HepG2 (cell line): ENCODE measurements around the gene GRK6. TPM values are rescaled to one million over a fixed set of nuclear protein-coding genes. Genes with fewer than 3 reads are reported as not detected.

Experiments used
- ATAC-seq: fragments of 200-7000 bp; cut with Tn5 transposase; 3 replicates; pipeline ENCODE4 v1.9.1; 2020; ENCODE audit warnings: mild to moderate bottlenecking, moderate library complexity
- BruUV-seq: library from RNA; stranded (reverse); fragments of 400-500 nt; replicated peaks from 2 replicates; lab custom pipeline; 2021; lab: Mats Ljungman, UMichigan
- CTCF ChIA-PET: fragments of 300-600 bp; formaldehyde crosslinking; extraction: SDS; loops from one replicate; lab custom pipeline; 2021; ENCODE audit warnings: low total read pairs, inconsistent platforms, low intra/inter-chr PET ratio; lab: Yijun Ruan, JAX
- POLR2A ChIA-PET: fragments of 350-600 bp; sonication (Branson Sonifier 250); formaldehyde crosslinking; loops from one replicate; lab custom pipeline; 2020; ENCODE audit warnings: antibody characterized with exemption, inconsistent platforms; lab: Yijun Ruan, JAX
- DNase-seq: peaks from one replicate; pipeline ENCODE4 v3.0.0-alpha.2; 2015; ENCODE audit warnings: low spot score
- FAIRE-seq: peaks from 3 replicates; lab custom pipeline; 2011; peaks lifted over from hg19 to GRCh38; lab: Jason Lieb, UNC
- H2AFZ ChIP-seq: one replicate; pipeline ENCODE4 v1.6.1; 2011; ENCODE audit warnings: low read length, inconsistent platforms
- H3K27ac ChIP-seq: fragments of 300-600 bp; 3 replicates; pipeline ENCODE4 v1.8.0; 2011; ENCODE audit warnings: mixed run types, mild to moderate bottlenecking, mixed read lengths, low read length, inconsistent platforms; ENCODE audit not compliant: insufficient read depth; ENCODE audit errors: extremely low read length
- H3K27me3 ChIP-seq, 2 experiments: fragments of 200-600 bp in 1 of 2; 2 replicates in 1 of 2; 3 replicates in 1 of 2; pipeline versions ENCODE4 v1.6.0 to v1.8.0; 2011; ENCODE audit warnings: low read length in 2 of 2, mild to moderate bottlenecking in 2 of 2, moderate library complexity in 2 of 2, inconsistent platforms in 1 of 2; ENCODE audit not compliant: insufficient read depth in 2 of 2, control insufficient read depth in 1 of 2
- H3K36me3 ChIP-seq, 2 experiments: fragments of 200-600 bp in 1 of 2; replicated peaks in 1 of 2; 2 replicates in 1 of 2; 3 replicates in 1 of 2; pipeline versions ENCODE4 v1.5.1 to v1.8.0; 2011; ENCODE audit warnings: low read length in 2 of 2, inconsistent platforms in 1 of 2; ENCODE audit not compliant: insufficient read depth in 2 of 2, control insufficient read depth in 1 of 2
- H3K4me1 ChIP-seq: 2 replicates; pipeline ENCODE4 v1.5.1; 2012; ENCODE audit warnings: low read length, inconsistent platforms; ENCODE audit not compliant: insufficient read depth
- H3K4me2 ChIP-seq: 2 replicates; pipeline ENCODE4 v1.6.0; 2011; ENCODE audit warnings: low read depth, low read length, inconsistent platforms
- H3K4me3 ChIP-seq, 3 experiments: fragments of 200-600 bp in 1 of 3; sonication (generic), shearing (Covaris generic) in 1 of 3; replicated peaks in 1 of 3; 2 replicates each; pipeline ENCODE4 v1.5.1; 2011 to 2016; ENCODE audit warnings: low read length in 3 of 3, inconsistent platforms in 2 of 3, low read depth in 2 of 3, mild to moderate bottlenecking in 2 of 3, control low read depth in 1 of 3, mixed read lengths in 1 of 3; ENCODE audit not compliant: insufficient read depth in 1 of 3
- H3K79me2 ChIP-seq: one replicate; pipeline ENCODE4 v1.6.1; 2011; ENCODE audit warnings: low read length, inconsistent platforms; ENCODE audit not compliant: insufficient read depth
- H3K9ac ChIP-seq: 2 replicates; pipeline ENCODE4 v1.6.0; 2011; ENCODE audit warnings: mild to moderate bottlenecking, low read depth, low read length, inconsistent platforms; ENCODE audit not compliant: insufficient read depth
- H3K9me3 ChIP-seq: 2 replicates; pipeline ENCODE4 v1.5.1; 2012; ENCODE audit warnings: mild to moderate bottlenecking, low read length
- H4K20me1 ChIP-seq: 2 replicates; pipeline ENCODE4 v1.6.0; 2011; ENCODE audit warnings: inconsistent platforms, mild to moderate bottlenecking, low read length, moderate library complexity; ENCODE audit not compliant: insufficient read depth
- CHCHD3 ChIP-seq: sonication (generic); formaldehyde crosslinking; IDR thresholded peaks from 2 replicates; pipeline ENCODE4 v1.8.0; 2022; ENCODE audit warnings: mild to moderate bottlenecking, missing genetic modification reagents, moderate library complexity
- HNRNPL ChIP-seq: fragments of 200-400 bp; formaldehyde crosslinking; IDR thresholded peaks from 2 replicates; pipeline ENCODE4 v1.6.1; 2017; ENCODE audit warnings: mild to moderate bottlenecking, low read depth, low read length
- ONECUT2 ChIP-seq: sonication (generic); formaldehyde crosslinking; IDR thresholded peaks from 2 replicates; pipeline ENCODE4 v1.4.0; 2020; ENCODE audit warnings: missing genetic modification reagents
- PCBP1 ChIP-seq: fragments of 200-400 bp; formaldehyde crosslinking; IDR thresholded peaks from 2 replicates; pipeline ENCODE4 v1.6.1; 2017; ENCODE audit warnings: mild to moderate bottlenecking, low read depth, low read length, borderline replicate concordance
- STAG1 ChIP-seq: sonication (generic); formaldehyde crosslinking; IDR thresholded peaks from 2 replicates; pipeline ENCODE4 v1.4.0; 2020; ENCODE audit warnings: missing genetic modification reagents
- ZBTB20 ChIP-seq: sonication (generic); formaldehyde crosslinking; IDR thresholded peaks from 2 replicates; pipeline ENCODE4 v1.8.1; 2023; ENCODE audit warnings: missing genetic modification reagents, low read depth, mild to moderate bottlenecking, borderline replicate concordance
- ZNF572 ChIP-seq: sonication (generic); formaldehyde crosslinking; IDR thresholded peaks from 2 replicates; pipeline ENCODE4 v1.5.1; 2020; ENCODE audit warnings: mild to moderate bottlenecking, missing genetic modification reagents
- ZNF713 ChIP-seq: sonication (generic); formaldehyde crosslinking; IDR thresholded peaks from 2 replicates; pipeline ENCODE4 v1.4.0; 2020; ENCODE audit warnings: mild to moderate bottlenecking, missing genetic modification reagents
- ZNF773 ChIP-seq: sonication (generic); formaldehyde crosslinking; IDR thresholded peaks from 2 replicates; pipeline ENCODE4 v1.4.0; 2020; ENCODE audit warnings: missing genetic modification reagents, borderline replicate concordance
- ZSCAN31 ChIP-seq: sonication (generic); formaldehyde crosslinking; IDR thresholded peaks from 2 replicates; pipeline ENCODE4 v1.5.0; 2020; ENCODE audit warnings: low read depth, mild to moderate bottlenecking, missing genetic modification reagents
- WGBS: methylation state at CpG from one replicate; pipeline ENCODE4 v1.1.6; 2017; ENCODE audit warnings: low lambda C conversion rate; 5-methylcytosine and 5-hydroxymethylcytosine counted together
- in situ Hi-C: cut with HindIII; loops from 2 replicates; pipeline ENCODE4 v1.10.0; 2017; ENCODE audit warnings: low pct_unique_long_range_greater_than_20kb; ENCODE audit not compliant: extremely low pct_ligation_motif_present
- intact Hi-C: fragments of 100-400 bp; cut with micrococcal nuclease; formaldehyde crosslinking; loops from one replicate; pipeline ENCODE4 v1.10.0; 2022; ENCODE audit not compliant: unreplicated experiment
- polyA plus RNA-seq, 8 experiments: library from polyadenylated mRNA; depleted of rRNA in 3 of 8; stranded (reverse) in 7 of 8; unstranded in 1 of 8; fragments of >200 nt; fragmentation: Illumina TruSeq in 4 of 8; extraction: Trizol in 4 of 8; gene quantifications; 2 replicates each; pipeline versions ENCODE4 v1.2.1 to v1.2.3, GENCODE V29; 2011 to 2016; ENCODE audit warnings: low read depth in 4 of 8, missing spikeins in 1 of 8, mixed read lengths in 1 of 8; ENCODE audit not compliant: insufficient read depth in 1 of 8
- total RNA-seq, 5 experiments: library from RNA; depleted of rRNA; stranded (reverse); fragments of >200 nt; fragmentation: Illumina TruSeq; extraction: Trizol; gene quantifications; 2 replicates each; pipeline ENCODE4 v1.2.3, GENCODE V29; 2016; ENCODE audit warnings: low read depth in 1 of 5
- TF ChIP-seq, protein P1 (sequence below): sonication (generic); formaldehyde crosslinking; IDR thresholded peaks from 2 replicates; pipeline ENCODE4 v1.4.0; 2020; ENCODE audit warnings: missing genetic modification reagents
- TF ChIP-seq, protein P2 (sequence below): sonication (generic); formaldehyde crosslinking; IDR thresholded peaks from 2 replicates; pipeline ENCODE4 v1.4.0; 2020; ENCODE audit warnings: mild to moderate bottlenecking, low read depth, missing genetic modification reagents
- TF ChIP-seq, protein P3 (sequence below): sonication (generic); formaldehyde crosslinking; IDR thresholded peaks from 2 replicates; pipeline ENCODE4 v1.4.0; 2020; ENCODE audit warnings: missing genetic modification reagents
- TF ChIP-seq, protein P4 (sequence below): sonication (generic); formaldehyde crosslinking; IDR thresholded peaks from 2 replicates; pipeline ENCODE4 v1.8.1; 2023; ENCODE audit warnings: mild to moderate bottlenecking, missing genetic modification reagents, borderline replicate concordance
- TF ChIP-seq, protein P5 (sequence below): sonication (generic); formaldehyde crosslinking; IDR thresholded peaks from 2 replicates; pipeline ENCODE4 v1.4.0; 2020; ENCODE audit warnings: missing genetic modification reagents
- TF ChIP-seq, protein P6 (sequence below): sonication (generic); formaldehyde crosslinking; IDR thresholded peaks from 2 replicates; pipeline ENCODE4 v1.8.0; 2023; ENCODE audit warnings: mild to moderate bottlenecking, missing genetic modification reagents

GRK6 gene
- total and polyA plus RNA-seq, 2 of the 13 experiments (the other 11 are each of a cell fraction or from before 2014, with no cell fraction given): 13.2 to 19.9 TPM

DNA sequence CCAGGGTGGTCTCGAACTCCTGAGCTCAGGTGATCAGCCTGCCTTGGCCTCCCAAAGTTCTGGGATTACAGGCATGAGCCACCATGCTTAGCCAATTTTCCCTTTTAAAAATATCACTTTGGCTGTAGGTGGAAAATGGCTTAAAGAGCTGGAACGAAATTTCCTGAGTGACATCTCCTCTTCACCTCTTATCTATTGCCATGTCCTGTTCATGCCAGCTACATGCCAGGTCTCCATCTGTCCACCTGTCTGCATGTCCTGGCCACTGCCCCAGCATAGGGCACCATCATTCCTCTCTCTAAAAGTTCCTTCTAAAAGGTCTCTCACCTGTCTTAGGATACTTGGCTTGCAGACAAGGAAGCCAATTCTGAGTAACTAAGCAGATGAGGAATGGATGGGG lies 2.8 kb upstream of the GRK6 start (continued):
- TF ChIP-seq, protein P1, sequence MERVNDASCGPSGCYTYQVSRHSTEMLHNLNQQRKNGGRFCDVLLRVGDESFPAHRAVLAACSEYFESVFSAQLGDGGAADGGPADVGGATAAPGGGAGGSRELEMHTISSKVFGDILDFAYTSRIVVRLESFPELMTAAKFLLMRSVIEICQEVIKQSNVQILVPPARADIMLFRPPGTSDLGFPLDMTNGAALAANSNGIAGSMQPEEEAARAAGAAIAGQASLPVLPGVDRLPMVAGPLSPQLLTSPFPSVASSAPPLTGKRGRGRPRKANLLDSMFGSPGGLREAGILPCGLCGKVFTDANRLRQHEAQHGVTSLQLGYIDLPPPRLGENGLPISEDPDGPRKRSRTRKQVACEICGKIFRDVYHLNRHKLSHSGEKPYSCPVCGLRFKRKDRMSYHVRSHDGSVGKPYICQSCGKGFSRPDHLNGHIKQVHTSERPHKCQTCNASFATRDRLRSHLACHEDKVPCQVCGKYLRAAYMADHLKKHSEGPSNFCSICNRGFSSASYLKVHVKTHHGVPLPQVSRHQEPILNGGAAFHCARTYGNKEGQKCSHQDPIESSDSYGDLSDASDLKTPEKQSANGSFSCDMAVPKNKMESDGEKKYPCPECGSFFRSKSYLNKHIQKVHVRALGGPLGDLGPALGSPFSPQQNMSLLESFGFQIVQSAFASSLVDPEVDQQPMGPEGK (CRISPR knock-in tag): no peak
- TF ChIP-seq CHCHD3 (CRISPR knock-in tag): no peak
- no peak for TF ChIP-seq ZSCAN31 (CRISPR knock-in tag)
- TF ChIP-seq, protein P2, sequence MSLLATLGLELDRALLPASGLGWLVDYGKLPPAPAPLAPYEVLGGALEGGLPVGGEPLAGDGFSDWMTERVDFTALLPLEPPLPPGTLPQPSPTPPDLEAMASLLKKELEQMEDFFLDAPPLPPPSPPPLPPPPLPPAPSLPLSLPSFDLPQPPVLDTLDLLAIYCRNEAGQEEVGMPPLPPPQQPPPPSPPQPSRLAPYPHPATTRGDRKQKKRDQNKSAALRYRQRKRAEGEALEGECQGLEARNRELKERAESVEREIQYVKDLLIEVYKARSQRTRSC: no peak
- no peak for TF ChIP-seq PCBP1
- TF ChIP-seq, protein P3, sequence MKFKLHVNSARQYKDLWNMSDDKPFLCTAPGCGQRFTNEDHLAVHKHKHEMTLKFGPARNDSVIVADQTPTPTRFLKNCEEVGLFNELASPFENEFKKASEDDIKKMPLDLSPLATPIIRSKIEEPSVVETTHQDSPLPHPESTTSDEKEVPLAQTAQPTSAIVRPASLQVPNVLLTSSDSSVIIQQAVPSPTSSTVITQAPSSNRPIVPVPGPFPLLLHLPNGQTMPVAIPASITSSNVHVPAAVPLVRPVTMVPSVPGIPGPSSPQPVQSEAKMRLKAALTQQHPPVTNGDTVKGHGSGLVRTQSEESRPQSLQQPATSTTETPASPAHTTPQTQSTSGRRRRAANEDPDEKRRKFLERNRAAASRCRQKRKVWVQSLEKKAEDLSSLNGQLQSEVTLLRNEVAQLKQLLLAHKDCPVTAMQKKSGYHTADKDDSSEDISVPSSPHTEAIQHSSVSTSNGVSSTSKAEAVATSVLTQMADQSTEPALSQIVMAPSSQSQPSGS (CRISPR knock-in tag): no peak

DNA sequence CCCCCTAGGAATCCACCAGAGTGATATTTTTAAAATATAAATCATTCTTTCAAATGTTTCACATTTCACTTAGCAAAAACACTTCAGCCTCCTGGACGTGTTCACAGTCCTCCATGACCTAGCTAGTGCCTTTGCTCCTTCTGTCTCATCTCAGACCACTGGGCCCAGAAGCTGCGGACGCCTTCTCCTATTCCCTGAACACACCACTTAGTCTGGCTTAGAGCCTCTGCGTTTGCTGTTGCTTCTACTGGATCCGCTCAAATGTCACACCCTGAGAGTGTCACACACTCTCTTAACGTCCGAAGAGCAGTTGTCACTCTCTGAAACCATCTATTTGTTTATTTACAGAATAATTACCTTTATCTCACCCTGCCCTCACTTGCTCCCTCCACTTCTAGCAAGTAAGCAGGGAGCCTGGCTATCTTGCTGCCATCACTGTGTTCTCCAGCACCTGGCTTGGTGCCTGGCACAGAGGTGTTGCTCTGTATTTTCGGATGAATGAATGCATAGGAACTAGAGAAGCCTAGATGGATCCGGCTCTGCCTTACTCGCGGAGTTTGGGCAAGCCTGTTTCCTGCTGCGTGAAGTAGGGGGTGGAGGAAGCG lies 1.2 kb upstream of the GRK6 start:
- WGBS: 10% methylated on average over 13 of the region's 13 CpGs
- TF ChIP-seq, protein P4, sequence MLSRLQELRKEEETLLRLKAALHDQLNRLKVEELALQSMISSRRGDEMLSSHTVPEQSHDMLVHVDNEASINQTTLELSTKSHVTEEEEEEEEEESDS (CRISPR knock-in tag): no peak
- TF ChIP-seq, protein P5, sequence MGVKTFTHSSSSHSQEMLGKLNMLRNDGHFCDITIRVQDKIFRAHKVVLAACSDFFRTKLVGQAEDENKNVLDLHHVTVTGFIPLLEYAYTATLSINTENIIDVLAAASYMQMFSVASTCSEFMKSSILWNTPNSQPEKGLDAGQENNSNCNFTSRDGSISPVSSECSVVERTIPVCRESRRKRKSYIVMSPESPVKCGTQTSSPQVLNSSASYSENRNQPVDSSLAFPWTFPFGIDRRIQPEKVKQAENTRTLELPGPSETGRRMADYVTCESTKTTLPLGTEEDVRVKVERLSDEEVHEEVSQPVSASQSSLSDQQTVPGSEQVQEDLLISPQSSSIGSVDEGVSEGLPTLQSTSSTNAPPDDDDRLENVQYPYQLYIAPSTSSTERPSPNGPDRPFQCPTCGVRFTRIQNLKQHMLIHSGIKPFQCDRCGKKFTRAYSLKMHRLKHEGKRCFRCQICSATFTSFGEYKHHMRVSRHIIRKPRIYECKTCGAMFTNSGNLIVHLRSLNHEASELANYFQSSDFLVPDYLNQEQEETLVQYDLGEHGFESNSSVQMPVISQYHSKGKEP (CRISPR knock-in tag): no peak
- TF ChIP-seq ZNF773 (CRISPR knock-in tag): no peak
- no peak for TF ChIP-seq ZBTB20 (CRISPR knock-in tag)
- no peak for TF ChIP-seq ONECUT2
- no peak for TF ChIP-seq HNRNPL
- no peak for TF ChIP-seq STAG1
- TF ChIP-seq, protein P6, sequence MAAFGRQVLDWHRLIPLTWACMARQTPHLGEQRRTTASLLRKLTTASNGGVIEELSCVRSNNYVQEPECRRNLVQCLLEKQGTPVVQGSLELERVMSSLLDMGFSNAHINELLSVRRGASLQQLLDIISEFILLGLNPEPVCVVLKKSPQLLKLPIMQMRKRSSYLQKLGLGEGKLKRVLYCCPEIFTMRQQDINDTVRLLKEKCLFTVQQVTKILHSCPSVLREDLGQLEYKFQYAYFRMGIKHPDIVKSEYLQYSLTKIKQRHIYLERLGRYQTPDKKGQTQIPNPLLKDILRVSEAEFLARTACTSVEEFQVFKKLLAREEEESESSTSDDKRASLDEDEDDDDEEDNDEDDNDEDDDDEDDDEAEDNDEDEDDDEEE (CRISPR knock-in tag): no peak
- TF ChIP-seq ZNF572 (CRISPR knock-in tag): 0 out of 2 replicates have a peak, but pooled peaks have one; percentile 51
- TF ChIP-seq ZNF713: no peak

More for the DNA sequence above, 1.2 kb upstream of the GRK6 start:
- ChIA-PET CTCF (no interaction called here), POLR2A (interaction anchor here (1.0 to 2.9 kb wide), 10 partner anchors 9 to 55 kb away, joined by 3 to 30 read pairs (median 11); partner anchors contain the start of gene F12)
- Histone ChIP-seq H3K9ac (peak overlapping the region; percentile 82), H3K27ac (peak overlapping the region; percentile 83), H3K4me3 (peak overlapping the region; percentile 47 to 73 (median 62)), H2AFZ (peak overlapping the region; percentile 50), H3K79me2 (peaks cover 14% of the 10 kb centered on the region), H4K20me1 (no peaks in the 10 kb centered on the region), H3K9me3 (no peaks in the 10 kb centered on the region), H3K27me3 (peaks cover 0 to 14% of the 10 kb centered on the region in 2 experiments; a peak in 2 of 5 replicates), H3K4me2 (peak overlapping the region; percentile 92), H3K4me1 (peaks cover 43% of the 10 kb centered on the region), H3K36me3 (no peaks in the 10 kb centered on the region)
- DNase-seq (no peak), FAIRE-seq (no peak), ATAC-seq (no peak)
- in situ Hi-C loops (no loop called here), intact Hi-C loops (no loop called here)
- BruUV-seq: no TSS peak
